HUES64 (cell line): ENCODE results near the gene NOP53. TPM values are rescaled to one million over a fixed set of nuclear protein-coding genes. Genes with fewer than 3 reads are reported as not detected.
A peak's percentile ranks its signal among the peaks of the same experiment; 100 is the strongest.

Source experiments
- H3K27ac ChIP-seq: 2 replicates; pipeline ENCODE4 v1.7.0; 2013; ENCODE audit warnings: low read depth, low read length, inconsistent platforms
- H3K27me3 ChIP-seq: 2 replicates; pipeline ENCODE4 v1.6.1; 2013; ENCODE audit warnings: mild to moderate bottlenecking, low read length; ENCODE audit not compliant: insufficient read depth
- H3K36me3 ChIP-seq: 2 replicates; pipeline ENCODE4 v1.6.1; 2013; ENCODE audit warnings: mild to moderate bottlenecking, low read length; ENCODE audit not compliant: insufficient read depth
- H3K4me1 ChIP-seq: 2 replicates; pipeline ENCODE4 v1.6.1; 2013; ENCODE audit warnings: mild to moderate bottlenecking, low read length, moderate library complexity; ENCODE audit not compliant: insufficient read depth
- H3K4me3 ChIP-seq: 2 replicates; pipeline ENCODE4 v1.5.1; 2013; ENCODE audit warnings: mild to moderate bottlenecking, low read length, moderate library complexity
- H3K9ac ChIP-seq: 2 replicates; pipeline ENCODE4 v1.6.1; 2013; ENCODE audit warnings: mild to moderate bottlenecking, low read depth, low read length
- H3K9me3 ChIP-seq: 2 replicates; pipeline ENCODE4 v1.6.1; 2013; ENCODE audit warnings: low read depth, low read length; ENCODE audit not compliant: insufficient read depth
- WGBS: fragments of 150-250, 120-280 bp; methylation state at CpG from one replicate; pipeline ENCODE4 v1.1.7; 2013; ENCODE audit warnings: missing lambda C conversion rate; 5-methylcytosine and 5-hydroxymethylcytosine counted together
- polyA plus RNA-seq, 2 experiments: library from polyadenylated mRNA; stranded (reverse); fragments of 50-300 nt; gene quantifications; one replicate each; pipeline ENCODE4 v1.2.3, GENCODE V29; 2013

NOP53 gene
- polyA plus RNA-seq (2013, experiment 1 of 2) = 205 TPM
- polyA plus RNA-seq (2013, experiment 2 of 2) = 209 TPM

- Histone ChIP-seq H3K4me3 (peak within 1 kb of the TSS; percentile 73), H3K36me3 (peaks cover 34% of the 10 kb centered on the region), H3K4me1 (no peaks in the 10 kb centered on the region), H3K27me3 (no peaks in the 10 kb centered on the region), H3K9ac (peak within 1 kb of the TSS; percentile 95), H3K27ac (peak within 1 kb of the TSS; percentile 94), H3K9me3 (no peaks in the 10 kb centered on the region)
- 2% methylated on average over 50 of the region's 53 CpGs for WGBS
These were observed at the start of gene NOP53 for GRCh38 chr19:47745010-47745901. Gene NOP53 (plus strand): TSS chr19:47745546. CDS start chr19:47745560, 14 bp downstream.

GRCh38 chr19:47696635-47697034, 48.7 kb upstream of the NOP53 start:
- no peak overlapping the region for H3K27ac ChIP-seq
- H3K4me1 ChIP-seq = no peaks in the 10 kb centered on the region
- no peaks in the 10 kb centered on the region for H3K27me3 ChIP-seq
- H3K9ac ChIP-seq = no peak overlapping the region
- peaks cover 39% of the 10 kb centered on the region for H3K36me3 ChIP-seq
- H3K4me3 ChIP-seq = no peak overlapping the region
- no peaks in the 10 kb centered on the region for H3K9me3 ChIP-seq
- WGBS = 96% methylated on average over 7 of the region's 8 CpGs

GRCh38 chr19:47697863-47698609, 47.3 kb upstream of the NOP53 start:
- H3K9ac ChIP-seq = no peak overlapping the region
- no peaks in the 10 kb centered on the region for H3K4me1 ChIP-seq
- H3K27ac ChIP-seq = peak overlapping the region; percentile 59; the same call in 1 of the 2 replicates
- H3K4me3 ChIP-seq = no peak overlapping the region
- no peaks in the 10 kb centered on the region for H3K27me3 ChIP-seq
- no peaks in the 10 kb centered on the region for H3K9me3 ChIP-seq
- H3K36me3 ChIP-seq = peaks cover 31% of the 10 kb centered on the region
- WGBS = 55% methylated on average over 21 of the region's 21 CpGs

- Histone ChIP-seq H3K27me3 (no peaks in the 10 kb centered on the region), H3K4me3 (no peak overlapping the region), H3K36me3 (peaks cover 34% of the 10 kb centered on the region), H3K9ac (no peak overlapping the region), H3K9me3 (no peaks in the 10 kb centered on the region), H3K27ac (no peak overlapping the region), H3K4me1 (no peaks in the 10 kb centered on the region)
- WGBS = 94% methylated on average over 46 of the region's 46 CpGs
These were observed 46.6 kb upstream of the NOP53 start for GRCh38 chr19:47698631-47699359.

- 68% methylated on average over 8 of the region's 9 CpGs for WGBS
- no peaks in the 10 kb centered on the region for H3K9me3 ChIP-seq
- H3K4me1 ChIP-seq = no peaks in the 10 kb centered on the region
- H3K4me3 ChIP-seq = no peak overlapping the region
- H3K9ac ChIP-seq = no peak overlapping the region
- H3K27me3 ChIP-seq = no peaks in the 10 kb centered on the region
- H3K36me3 ChIP-seq = peaks cover 34% of the 10 kb centered on the region
- H3K27ac ChIP-seq = no peak overlapping the region
These were observed 45.9 kb upstream of the NOP53 start for GRCh38 chr19:47699360-47699917.

- no peak overlapping the region for H3K27ac ChIP-seq
- no peaks in the 10 kb centered on the region for H3K27me3 ChIP-seq
- no peak overlapping the region for H3K9ac ChIP-seq
- 95% methylated on average over 43 of the region's 43 CpGs for WGBS
- H3K4me1 ChIP-seq = no peaks in the 10 kb centered on the region
- no peak overlapping the region for H3K4me3 ChIP-seq
- H3K9me3 ChIP-seq = no peaks in the 10 kb centered on the region
- peaks cover 34% of the 10 kb centered on the region for H3K36me3 ChIP-seq
These were observed 44.2 kb upstream of the NOP53 start for GRCh38 chr19:47700934-47701716.

- Histone ChIP-seq H3K9me3 (no peaks in the 10 kb centered on the region), H3K4me1 (no peaks in the 10 kb centered on the region), H3K4me3 (no peak overlapping the region), H3K27me3 (no peaks in the 10 kb centered on the region), H3K9ac (no peak overlapping the region), H3K36me3 (peaks cover 34% of the 10 kb centered on the region), H3K27ac (no peak overlapping the region)
- WGBS = 95% methylated on average over 91 of the region's 91 CpGs
These were observed 43.4 kb upstream of the NOP53 start for GRCh38 chr19:47701717-47702552.

GRCh38 chr19:47702671-47703070, 42.7 kb upstream of the NOP53 start:
- H3K9me3 ChIP-seq = no peaks in the 10 kb centered on the region
- WGBS = 96% methylated on average over 18 of the region's 18 CpGs
- no peak overlapping the region for H3K27ac ChIP-seq

GRCh38 chr19:47703301-47703700, 42.0 kb upstream of the NOP53 start:
- WGBS = 93% methylated on average over 5 of the region's 5 CpGs
- no peak overlapping the region for H3K27ac ChIP-seq

More at GRCh38 chr19:47702671-47703070, 42.7 kb upstream of the NOP53 start:
- Histone ChIP-seq H3K36me3 (peaks cover 34% of the 10 kb centered on the region), H3K4me1 (no peaks in the 10 kb centered on the region), H3K27me3 (no peaks in the 10 kb centered on the region), H3K9ac (no peak overlapping the region), H3K4me3 (no peak overlapping the region)

More at GRCh38 chr19:47703301-47703700, 42.0 kb upstream of the NOP53 start:
- no peak overlapping the region for H3K9ac ChIP-seq
- no peak overlapping the region for H3K4me3 ChIP-seq
- no peaks in the 10 kb centered on the region for H3K4me1 ChIP-seq
- no peaks in the 10 kb centered on the region; the same call in 1 of the 2 replicates for H3K27me3 ChIP-seq
- H3K36me3 ChIP-seq = peaks cover 33% of the 10 kb centered on the region
- H3K9me3 ChIP-seq = no peaks in the 10 kb centered on the region
